ENCODE data around the gene RPRD1B.
"Not testable (repeated sequence)": the region's sequence is repeated elsewhere in the genome, so short reads cannot be mapped to it uniquely, and the experiment has no call there.

The RPRD1B gene

DNA sequence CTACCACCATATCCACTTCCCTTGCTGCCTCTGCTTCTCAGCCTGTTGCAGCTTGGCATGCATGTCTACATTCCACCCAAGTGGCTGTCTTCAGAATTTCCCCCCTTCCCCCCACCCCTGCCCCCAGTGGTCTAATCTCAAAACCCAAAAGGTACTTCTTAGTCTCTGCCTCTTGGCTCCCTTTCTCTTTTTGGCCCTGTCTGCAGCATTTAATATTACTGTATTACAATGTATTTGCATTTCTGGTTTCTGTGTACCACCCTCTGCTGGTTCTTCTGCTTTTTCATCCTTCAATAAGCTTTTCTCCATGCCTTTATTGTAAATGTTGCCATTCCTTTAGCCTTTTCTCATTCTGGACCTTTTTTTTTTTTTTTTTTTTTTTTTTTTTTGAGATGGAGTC, 43.0 kb downstream of the RPRD1B start:
- DNase-seq, result no peak

DNA sequence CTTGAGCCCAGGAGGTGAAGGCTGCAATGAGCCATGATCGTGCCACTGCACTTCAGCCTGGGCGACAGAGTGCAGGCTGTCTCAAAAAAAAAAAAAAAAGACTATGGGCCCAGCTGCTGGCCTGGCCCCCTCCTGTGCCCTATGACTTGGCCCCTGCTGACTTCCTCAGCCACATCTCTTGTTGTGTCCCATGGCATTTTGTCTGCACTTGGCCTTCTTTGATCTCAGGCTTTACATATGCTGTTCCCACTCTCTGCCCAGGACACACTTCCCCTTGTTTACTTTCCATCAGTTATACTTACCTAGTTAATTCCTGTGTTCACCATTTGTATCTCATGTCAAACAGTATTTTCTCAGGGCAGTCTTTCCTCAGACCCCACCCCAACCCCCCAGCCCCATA, 44.5 kb downstream of the RPRD1B start:
- no peak for DNase-seq

DNA sequence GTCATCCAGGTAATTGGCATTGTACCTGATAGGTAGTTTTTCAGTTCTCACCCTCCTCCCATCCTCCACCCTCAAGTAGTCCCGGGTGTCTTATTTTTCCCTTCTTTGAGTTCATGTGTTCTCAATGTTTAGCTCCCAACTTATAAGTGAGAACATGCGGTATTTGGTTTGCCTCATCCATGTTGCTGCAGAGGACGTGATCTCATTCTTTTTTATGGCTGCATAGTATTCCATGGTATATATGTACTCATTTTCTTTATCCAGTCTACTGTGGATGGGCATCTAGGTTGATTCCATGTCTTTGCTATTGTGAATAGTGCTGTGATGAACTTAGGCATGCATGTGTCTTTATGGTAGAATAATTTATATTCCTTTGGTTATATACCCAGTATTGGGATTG, 45.8 kb downstream of the RPRD1B start:
- DNase-seq, result no peak

DNA sequence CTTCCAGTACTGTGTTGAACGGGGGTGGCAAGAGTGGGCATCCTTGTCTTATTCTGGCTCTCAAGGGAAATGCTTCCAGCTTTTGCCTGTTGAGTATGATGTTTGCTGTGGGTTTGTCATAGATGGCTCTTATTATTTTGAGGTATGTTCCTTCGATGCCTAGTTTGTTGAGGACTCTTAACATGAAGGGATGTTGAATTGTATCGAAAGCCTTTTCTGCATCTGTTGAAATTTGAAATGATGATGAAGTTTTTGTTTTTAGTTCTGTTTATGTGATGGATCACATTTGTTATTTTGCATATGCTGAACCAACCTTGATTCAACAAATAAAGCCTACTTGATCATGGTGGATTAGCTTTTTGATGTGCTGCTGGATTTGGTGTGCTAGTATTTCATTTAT, 48.0 kb downstream of the RPRD1B start:
- no peak for DNase-seq

DNA sequence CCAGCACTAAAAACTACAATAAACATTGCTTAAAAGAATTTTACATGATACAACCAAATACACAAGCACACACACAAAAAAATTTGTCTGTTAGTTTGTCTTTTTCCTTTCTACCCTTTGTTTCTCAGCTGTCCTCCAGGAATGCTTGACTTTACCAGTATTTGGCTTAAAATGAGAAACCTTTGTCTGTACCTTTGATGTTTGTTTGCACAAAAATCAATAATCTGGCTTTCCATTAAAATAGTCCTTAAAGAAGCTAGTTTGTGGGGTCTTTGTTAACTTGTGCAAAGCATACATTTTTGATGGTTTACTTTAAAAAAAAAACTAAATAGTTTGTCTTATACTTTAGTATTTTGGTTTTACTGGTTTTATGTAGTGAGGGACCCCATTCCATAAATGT, 49.3 kb downstream of the RPRD1B start:
- DNase-seq, result no peak

DNA sequence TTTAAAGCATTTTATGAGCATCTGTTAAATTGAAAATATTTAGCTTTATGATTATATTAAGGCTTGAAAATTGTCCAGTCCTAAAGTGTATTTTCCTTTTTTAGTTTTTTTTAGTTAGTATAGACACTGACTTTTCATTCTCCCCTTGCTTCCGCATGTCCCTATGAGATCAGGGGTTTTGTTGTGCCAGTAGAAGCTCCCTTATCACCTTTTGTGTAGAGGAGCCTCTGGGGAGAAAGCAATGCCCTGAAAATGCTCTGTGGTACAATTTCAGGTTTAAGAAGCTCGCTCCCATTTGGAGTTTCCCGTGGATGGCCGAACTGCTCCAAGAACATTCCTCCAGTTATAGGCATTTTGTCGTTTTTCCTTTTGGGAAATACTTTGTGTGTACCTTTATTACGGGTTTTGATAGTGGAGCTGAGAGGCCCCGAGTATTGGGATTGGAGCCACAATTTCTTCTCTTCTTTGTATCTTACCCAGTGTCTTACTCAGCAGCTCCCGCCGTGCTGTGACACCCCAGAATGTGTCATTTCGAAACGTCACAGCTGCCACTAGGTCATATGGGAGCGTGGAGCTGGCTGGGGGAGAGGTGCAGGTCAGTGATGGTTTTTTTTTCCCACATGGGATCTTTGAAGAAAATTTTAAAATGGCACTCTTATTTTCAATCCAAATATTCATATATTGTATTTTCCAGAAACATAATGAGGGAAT, 49.9 kb downstream of the RPRD1B start:
- DNase-seq, result no peak

DNA sequence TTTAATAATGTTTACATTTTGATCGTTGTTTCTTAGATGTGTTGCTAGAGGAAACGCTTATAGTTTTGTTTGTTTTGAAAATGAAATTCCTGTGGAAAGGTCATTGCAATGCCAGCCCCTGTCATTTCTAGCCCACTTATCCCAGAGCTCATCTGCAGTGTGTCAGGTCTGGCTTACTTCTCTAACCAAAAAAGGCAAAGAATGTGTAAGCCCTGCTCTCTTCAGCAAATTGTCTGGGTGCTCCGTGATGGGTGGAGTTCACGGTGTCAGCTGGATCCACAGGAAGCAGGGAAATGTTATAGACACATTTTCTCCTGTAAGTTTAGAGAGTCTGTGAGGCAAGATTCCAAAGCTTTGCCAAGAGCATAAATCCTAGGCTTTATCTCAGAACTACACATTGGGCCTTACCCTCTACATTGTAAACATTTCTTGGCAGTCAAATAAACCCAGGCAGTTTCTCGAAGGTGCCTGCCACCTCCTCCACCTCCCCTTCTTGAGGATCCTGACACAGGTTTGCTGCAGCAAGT, 50.9 kb downstream of the RPRD1B start:
- DNase-seq, result no peak

DNA sequence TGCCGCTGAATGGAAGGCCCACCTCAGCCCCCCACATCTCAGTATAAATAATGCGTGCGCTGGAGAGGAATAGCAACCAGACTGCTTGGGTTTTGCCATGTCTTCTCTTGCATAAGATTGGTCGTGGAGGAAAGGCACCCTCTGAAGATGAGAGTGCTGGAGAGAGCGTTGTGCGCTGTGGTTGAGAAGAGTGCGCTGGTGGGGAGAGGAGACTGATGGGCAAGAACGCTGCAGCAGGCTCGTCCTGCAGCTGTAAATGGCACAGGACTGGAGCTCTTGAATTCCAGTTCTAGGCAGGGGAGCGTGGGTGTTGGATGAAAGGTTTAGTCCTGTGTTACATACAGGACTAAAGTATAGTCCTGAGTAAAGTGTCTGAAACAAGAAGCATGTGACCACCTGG, 51.5 kb downstream of the RPRD1B start:
- no peak for DNase-seq

DNA sequence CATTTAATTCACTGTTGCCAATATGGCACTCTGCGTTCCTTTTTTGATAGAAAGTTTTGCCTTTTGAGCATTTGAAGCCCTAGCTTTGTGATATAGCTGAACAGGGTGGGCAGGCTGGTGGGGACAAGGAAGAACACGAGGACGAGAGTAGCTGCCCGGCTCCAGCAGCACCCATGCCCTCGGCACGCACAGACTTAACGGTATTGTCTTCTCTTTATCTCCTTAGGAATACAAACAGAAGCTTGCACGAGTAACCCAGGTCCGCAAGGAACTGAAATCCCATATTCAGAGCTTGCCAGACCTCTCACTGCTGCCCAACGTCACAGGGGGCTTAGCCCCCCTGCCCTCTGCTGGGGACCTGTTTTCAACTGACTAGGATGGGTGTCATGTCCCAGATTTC, 56.0 kb downstream of the RPRD1B start:
- DNase-seq, result no peak

DNA sequence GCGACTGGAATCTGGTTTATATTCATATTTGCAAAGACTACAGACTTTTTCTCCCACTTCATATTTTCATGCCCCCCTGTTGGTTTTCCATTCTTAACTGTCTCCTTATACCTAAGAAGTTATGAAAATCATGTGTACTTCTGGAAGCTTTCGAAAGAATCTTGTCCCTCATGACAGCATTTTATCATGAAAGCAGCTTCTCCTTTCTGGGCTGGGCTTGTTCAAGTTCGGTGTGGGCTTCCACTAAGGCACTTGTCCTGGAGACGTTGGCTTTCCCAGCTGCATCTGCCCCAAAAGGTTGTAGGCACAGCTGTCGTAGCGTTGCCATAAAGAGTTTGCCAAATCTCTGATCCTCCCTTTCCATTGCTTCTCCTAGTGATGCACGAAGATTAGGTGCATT, 56.5 kb downstream of the RPRD1B start:
- DNase-seq, result no peak

DNA sequence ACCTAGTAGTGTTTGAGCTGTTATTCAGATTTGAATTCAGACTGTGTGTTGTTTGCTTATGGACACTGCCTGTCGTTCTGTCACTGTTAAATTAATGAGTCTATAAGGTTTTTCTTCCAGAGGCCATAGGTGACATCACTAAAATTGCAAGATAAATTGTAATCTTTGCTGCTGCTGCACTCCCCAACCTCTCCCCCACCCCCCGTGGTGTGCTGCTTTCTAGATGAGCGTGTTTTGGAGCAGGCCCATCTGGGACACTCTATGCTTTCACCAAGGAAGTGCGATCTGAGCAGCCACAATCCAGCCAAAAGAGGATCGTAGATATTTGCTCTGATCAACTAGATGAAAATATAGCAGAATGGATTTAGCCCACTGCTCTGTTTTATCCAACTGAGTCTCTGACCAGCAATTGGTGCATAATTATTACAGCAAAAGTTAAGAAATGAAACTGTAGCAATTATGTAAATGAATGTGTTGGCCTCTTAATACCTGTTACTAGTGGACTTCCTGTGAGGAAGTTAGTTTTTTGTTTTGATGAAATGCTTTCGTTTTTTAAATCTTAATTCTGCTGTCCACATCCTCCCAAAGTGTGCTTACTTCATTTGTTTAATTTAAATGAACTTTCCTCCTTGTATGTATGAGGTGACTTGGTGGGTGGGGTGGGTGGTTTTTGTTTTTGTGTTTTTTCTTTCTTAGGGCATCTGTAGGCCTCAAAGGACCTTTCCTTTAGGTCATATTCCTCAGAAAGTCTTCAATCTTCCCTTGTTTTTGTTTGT, 58.1 kb downstream of the RPRD1B start:
- DNase-seq, result no peak

DNA sequence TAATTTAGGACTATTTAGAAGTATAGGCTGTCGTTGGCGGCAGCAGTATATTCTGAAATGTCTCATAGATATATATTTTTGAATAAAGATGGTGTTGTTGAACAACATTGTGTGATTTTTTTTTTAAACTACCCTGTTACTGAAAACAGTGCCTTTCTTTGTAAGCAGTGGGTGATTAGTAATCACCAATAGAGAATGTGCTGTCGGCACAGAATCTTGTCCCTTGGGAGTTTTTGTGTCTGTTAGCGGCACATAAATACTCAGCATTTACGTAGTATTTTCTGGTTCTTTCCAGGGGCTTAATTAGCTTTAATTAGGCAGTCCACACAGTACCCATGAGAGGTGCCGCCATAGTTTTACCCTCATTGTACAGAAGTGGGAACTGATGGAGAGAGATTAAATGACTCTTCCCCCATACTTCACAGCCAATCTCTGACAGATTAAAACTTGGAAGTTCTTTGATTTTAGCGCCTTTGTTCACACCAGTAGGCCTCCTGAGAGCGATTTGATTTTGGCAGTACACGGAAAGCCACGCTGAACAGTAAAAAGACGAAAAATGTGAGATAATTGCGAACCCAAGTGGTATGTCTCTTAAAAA, 58.8 kb downstream of the RPRD1B start:
- no peak for DNase-seq

DNA sequence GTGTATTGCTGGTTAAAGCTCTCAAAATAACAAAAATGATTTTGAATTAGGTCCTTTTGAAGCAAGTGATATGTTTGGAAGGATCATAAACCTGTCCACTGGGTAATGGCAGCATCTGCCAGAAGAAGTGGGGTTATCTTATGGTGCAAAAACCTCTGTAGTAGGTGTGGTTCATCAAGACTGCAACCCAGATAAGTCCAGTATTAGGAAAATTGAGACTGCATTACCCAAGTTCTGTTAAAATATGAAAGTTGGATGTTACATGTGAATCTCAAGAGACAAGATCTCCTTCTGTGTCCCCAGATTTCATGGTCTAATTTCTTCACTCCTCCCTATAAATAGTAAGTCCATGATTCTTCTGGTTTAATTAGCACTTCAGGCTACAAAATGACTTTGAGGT, 59.4 kb downstream of the RPRD1B start:
- no peak for DNase-seq

DNA sequence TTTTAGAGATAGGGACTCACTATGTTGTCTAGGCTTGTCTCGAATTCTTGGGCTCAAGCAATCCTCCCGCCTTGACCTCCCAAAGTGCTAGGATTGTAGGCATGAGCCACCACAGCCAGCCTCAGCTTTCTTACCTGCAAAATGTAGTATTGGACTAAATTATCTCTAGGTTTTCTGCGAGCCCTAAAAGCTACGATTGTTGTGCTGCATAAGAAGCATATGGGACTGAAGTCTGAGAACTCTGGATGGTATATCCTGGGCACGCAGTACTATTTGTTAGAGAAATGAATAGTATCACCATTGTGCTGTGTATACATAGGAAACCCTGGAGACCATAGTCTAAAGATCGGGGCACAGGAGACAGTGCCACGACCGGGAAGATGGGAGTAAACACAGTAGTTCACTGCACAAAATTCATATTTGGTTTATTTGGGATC, 60.1 kb downstream of the RPRD1B start:
- no peak for DNase-seq

DNA sequence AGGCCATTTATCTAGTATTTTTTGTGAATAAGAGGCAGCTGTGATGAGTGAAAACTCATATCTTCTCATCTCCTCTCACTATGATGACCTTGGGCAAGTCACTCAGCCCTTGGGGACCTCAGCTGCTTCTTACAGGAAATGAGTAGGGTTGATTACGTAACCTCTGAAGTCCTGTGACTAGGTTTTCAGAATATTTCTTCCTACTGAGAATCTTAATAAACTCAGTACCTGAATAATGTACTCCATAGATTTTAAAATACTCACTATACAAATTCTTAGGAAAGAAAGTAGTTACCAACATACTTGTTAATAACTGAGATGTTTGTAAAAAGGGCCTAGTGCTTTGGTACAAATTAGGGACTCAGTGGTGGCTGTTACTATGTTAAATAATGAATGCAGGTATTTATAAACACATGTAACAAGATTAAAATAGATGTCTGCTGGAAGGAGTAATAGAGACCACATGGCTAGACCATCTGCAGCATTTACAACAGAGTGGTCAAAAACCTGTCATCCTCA, 60.9 kb downstream of the RPRD1B start:
- DNase-seq, result no peak

DNA sequence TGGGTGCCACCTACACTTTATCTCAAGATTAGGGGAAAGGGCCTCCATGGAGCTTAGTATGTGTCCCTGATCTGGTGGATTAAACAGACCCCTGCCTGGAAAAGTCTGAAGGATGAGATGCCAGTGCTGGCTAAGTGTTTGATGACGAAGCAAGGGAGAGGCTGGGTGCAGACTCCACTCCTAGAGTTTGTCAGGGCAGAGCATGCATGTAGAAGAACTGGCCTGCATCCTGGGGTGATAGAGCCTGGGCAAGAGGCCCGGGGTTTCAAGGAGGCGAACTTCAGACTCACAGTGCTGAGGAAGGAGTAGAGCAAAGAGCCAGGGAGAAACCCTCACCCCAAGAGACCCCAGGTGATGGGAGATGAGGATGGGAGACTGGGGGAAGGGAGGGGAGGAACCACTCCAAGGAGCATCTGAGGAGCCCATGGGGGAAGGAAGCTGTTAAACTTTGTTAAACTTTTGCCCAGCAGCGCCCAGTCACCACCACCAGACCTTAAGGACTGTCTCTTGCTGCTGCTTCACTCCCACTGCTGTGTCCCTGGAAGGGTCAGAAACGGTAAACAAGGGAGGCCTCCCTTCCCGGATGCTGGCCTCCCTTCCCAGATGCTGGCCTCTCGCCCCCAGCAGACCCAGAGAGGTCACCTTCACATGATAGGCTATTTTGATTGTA, 61.6 kb downstream of the RPRD1B start:
- no peak for DNase-seq

DNA sequence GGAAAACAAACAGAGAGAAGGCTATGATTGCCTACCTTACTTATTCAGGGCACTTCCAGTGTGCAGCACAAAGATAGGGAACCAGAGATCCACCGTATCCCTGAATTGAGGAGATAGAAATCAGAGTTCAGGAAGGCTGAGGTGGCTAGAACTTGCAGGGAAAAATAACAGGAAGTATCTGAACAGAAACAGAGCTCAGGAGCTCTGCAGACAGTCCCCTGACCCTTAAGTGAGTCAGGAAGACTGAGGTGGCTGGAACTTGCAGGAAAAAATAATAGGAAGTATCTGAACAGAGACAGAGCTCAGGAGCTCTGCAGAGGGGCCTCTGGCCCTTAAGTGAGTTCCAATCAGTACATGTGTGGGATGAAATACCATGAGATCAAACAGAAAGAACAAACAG, 65.4 kb downstream of the RPRD1B start:
- no peak for DNase-seq

DNA sequence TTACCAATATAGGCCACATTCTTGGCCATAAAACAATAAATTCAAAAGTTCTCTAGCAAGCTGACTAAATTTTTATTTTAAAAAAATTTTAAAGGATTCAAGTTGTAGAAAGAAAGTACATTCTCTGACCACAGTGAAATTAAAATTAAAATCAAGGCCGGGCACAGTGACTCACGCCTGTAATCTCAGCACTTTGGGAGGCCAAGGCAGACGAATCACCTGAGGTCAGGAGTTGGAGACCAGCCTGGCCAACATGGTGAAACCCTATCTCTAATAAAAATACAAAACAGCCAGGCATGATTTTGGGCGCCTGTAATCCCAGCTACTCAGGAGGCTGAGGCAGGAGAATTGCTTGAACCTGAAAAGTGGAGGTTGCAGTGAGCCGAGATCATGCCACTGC, 68.7 kb downstream of the RPRD1B start:
- not testable (repeated sequence) for DNase-seq

DNA sequence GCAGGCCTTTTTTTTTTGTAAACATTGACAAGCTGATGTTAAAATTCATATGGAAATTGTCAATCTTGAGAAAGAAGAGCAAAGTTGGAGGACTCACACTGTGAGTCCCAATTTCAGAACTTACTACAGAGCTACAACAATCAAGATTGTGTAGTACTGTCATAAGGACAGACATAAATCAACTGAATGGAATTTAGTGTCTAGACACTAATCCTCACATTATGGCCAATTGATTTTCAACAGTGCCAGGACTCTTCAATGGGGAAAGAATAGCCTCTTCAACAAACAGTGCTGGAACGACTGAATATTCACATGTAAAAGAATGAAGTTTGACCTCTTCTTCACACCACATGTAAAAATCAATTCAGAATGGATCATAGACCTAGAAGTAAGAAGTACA, 70.7 kb downstream of the RPRD1B start:
- DNase-seq, result no peak

DNA sequence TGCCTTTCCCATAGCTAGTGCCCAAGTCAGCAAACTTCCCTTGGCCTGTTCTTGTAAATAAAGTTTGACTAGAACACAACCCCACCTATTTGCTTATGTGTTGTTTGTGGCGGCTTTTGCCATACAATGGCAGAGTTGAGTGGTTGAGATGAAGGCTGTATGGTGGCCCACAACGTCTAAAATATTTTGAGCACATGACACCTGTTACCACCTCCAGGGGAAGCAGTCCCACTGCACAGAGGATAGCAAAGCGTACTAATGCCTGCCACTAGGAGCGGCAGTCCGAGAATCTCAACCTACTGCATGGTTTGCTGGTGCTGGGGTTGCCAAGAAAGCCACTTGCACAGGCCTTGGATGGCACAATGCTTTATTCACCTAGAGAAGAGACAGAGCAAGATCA, 72.9 kb downstream of the RPRD1B start:
- no peak for DNase-seq

DNA sequence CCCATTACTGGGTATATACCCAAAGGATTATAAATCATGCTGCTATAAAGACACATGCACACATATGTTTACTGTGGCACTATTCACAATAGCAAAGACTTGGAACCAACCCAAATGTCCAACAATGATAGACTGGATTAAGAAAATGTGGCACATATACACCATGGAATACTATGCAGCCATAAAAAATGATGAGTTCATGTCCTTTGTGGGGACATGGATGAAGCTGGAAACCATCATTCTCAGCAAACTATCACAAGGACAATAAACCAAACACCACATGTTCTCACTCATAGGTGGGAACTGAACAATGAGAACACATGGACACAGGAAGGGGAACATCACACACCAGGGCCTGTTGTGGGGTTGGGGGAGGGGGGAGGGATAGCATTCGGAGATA, 73.8 kb downstream of the RPRD1B start:
- DNase-seq, result not testable (repeated sequence)

DNA sequence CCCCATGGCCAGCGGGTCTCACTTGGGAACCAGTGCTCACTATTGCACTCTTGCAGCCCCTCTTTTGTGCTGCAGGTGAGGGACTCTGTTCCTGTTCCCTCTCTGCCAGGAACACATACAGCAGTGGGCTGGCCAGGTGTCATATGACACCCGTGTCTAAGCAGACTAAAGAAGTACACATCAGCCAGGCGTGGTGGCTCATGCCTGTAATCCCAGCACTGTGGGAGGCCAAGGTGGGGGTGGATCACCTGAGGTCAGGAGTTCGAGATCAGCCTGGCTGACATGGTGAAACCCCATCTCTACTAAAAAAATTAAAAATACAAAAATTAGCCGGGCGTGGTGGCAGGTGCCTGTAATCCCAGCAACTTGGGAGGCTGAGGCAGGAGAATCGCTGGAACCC, 74.4 kb downstream of the RPRD1B start:
- not testable (repeated sequence) for DNase-seq

DNA sequence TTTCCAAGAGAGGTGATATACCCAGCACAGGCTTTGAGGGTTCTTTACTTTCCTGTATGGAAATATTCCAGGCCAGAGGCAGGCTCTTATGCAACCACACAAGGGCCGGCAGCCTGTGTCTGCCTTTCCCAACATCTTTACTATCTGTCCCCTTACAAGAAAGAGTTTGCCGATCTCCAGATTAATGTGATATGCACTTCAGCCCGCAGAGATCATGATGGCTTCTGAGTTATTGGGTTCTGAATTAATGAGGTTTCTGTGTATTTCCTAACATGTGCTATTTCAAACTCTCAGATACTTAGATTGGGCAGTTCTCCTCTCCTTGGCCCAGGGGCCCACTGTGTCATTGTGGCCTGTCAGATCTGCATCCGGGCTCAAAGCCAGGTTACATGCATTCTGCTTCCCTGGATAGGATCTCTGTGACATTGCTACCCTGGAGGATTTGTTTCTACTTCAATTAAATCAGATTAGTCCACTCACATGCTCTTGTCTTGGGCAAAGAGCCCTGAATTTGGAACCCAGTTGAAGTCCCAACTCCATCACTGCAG, 75.0 kb downstream of the RPRD1B start:
- DNase-seq, result no peak
